Measurements from ENCODE around the gene DNER. TPM values are rescaled to one million over a fixed set of nuclear protein-coding genes. Genes with fewer than 3 reads are reported as not detected.
"Not testable (repeated sequence)": the region's sequence is repeated elsewhere in the genome, so short reads cannot be mapped to it uniquely, and the experiment has no call there.

Gene DNER
- total and polyA plus RNA-seq, 10 of the 15 experiments (the other 5 are each of a cell fraction or from before 2014, with no cell fraction given), result 0.04 to 0.08 (median 0.07) TPM; not detected in 7

DNA sequence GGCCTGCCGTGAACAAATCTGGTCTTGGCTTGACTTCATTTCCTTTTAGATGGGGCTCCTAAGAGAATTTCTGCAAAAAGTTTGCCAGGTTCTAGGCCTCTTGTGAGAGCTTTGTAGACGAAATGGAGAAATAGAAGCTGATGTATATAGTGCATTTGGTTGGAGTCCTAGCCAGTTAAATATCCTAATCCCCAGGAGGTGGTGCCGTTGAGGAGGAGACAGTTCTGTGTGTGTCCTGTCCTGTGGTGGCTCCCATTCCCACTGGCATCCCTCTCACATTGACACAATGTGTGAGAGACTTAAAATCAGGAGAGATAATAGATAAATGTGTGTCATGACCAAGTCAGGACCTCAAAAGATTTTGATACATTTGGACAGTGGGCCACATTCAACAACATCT is 34.6 kb upstream of the DNER start:
- POLR2A ChIA-PET, result interaction anchor here (0.7 kb wide), 1 partner anchor 364 kb away, joined by 4 read pairs; no protein-coding TSS in a partner anchor
- TF ChIP-seq, protein P1, sequence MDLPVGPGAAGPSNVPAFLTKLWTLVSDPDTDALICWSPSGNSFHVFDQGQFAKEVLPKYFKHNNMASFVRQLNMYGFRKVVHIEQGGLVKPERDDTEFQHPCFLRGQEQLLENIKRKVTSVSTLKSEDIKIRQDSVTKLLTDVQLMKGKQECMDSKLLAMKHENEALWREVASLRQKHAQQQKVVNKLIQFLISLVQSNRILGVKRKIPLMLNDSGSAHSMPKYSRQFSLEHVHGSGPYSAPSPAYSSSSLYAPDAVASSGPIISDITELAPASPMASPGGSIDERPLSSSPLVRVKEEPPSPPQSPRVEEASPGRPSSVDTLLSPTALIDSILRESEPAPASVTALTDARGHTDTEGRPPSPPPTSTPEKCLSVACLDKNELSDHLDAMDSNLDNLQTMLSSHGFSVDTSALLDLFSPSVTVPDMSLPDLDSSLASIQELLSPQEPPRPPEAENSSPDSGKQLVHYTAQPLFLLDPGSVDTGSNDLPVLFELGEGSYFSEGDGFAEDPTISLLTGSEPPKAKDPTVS (IDR thresholded peaks at IDR 0.05; ENCODE audit: low read depth, low read length), result no peak
- TF ChIP-seq, protein P2, sequence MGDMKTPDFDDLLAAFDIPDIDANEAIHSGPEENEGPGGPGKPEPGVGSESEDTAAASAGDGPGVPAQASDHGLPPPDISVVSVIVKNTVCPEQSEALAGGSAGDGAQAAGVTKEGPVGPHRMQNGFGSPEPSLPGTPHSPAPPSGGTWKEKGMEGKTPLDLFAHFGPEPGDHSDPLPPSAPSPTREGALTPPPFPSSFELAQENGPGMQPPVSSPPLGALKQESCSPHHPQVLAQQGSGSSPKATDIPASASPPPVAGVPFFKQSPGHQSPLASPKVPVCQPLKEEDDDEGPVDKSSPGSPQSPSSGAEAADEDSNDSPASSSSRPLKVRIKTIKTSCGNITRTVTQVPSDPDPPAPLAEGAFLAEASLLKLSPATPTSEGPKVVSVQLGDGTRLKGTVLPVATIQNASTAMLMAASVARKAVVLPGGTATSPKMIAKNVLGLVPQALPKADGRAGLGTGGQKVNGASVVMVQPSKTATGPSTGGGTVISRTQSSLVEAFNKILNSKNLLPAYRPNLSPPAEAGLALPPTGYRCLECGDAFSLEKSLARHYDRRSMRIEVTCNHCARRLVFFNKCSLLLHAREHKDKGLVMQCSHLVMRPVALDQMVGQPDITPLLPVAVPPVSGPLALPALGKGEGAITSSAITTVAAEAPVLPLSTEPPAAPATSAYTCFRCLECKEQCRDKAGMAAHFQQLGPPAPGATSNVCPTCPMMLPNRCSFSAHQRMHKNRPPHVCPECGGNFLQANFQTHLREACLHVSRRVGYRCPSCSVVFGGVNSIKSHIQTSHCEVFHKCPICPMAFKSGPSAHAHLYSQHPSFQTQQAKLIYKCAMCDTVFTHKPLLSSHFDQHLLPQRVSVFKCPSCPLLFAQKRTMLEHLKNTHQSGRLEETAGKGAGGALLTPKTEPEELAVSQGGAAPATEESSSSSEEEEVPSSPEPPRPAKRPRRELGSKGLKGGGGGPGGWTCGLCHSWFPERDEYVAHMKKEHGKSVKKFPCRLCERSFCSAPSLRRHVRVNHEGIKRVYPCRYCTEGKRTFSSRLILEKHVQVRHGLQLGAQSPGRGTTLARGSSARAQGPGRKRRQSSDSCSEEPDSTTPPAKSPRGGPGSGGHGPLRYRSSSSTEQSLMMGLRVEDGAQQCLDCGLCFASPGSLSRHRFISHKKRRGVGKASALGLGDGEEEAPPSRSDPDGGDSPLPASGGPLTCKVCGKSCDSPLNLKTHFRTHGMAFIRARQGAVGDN (IDR thresholded peaks at IDR 0.05), result no peak
- TF ChIP-seq ZBED1 (IDR thresholded peaks at IDR 0.05; ENCODE audit: borderline replicate concordance), result no peak
- CTCF ChIA-PET, result no interaction called here

DNA sequence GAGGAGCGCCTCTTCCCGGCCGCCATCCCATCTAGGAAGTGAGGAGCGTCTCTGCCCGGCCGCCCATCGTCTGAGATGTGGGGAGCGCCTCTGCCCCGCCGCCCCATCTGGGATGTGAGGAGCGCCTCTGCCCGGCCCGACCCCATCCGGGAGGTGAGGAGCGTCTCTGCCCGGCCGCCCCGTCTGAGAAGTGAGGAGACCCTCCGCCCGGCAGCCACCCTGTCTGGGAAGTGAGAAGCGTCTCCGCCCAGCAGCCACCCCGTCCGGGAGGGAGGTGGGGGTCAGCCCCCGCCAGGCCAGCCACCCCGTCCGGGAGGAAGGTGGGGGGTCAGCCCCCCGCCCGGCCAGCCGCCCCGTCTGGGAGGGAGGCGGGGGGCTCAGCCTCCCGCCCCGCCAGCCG is 28.3 kb upstream of the DNER start:
- H3K27ac ChIP-seq (ENCODE audit: control insufficient read depth, insufficient read depth); H2AFZ ChIP-seq (ENCODE audit: control insufficient read depth, low read depth, low read length); H3K36me3 ChIP-seq (ENCODE audit: control insufficient read depth in 2 of 2, insufficient read depth in 2 of 2, low read length in 1 of 2); CTCF ChIA-PET; RAD21 ChIA-PET (ENCODE audit: unreplicated experiment); intact Hi-C loops (cut with micrococcal nuclease; ENCODE audit: unreplicated experiment); DNase-seq (ENCODE audit: low read depth, low spot score); ATAC-seq; SMC1A ChIA-PET (ENCODE audit: uncharacterized antibody, unreplicated experiment); POLR2A ChIA-PET; H3K9ac ChIP-seq (ENCODE audit: control insufficient read depth, insufficient read depth, low read length); H3K27me3 ChIP-seq (replicated peaks in 1 of 2; ENCODE audit: control insufficient read depth in 2 of 2, insufficient read depth in 2 of 2, low read length in 1 of 2); H3K9me3 ChIP-seq (replicated peaks; ENCODE audit: control insufficient read depth, insufficient read depth, low read length); H3K4me1 ChIP-seq (ENCODE audit: control insufficient read depth, insufficient read depth, low read length); H3K4me3 ChIP-seq; in situ Hi-C loops (cut with MboI); H3K4me2 ChIP-seq (ENCODE audit: control insufficient read depth, insufficient read depth); FAIRE-seq; H3K79me2 ChIP-seq (ENCODE audit: control insufficient read depth, insufficient read depth, low read length); H4K20me1 ChIP-seq (ENCODE audit: control insufficient read depth, insufficient read depth); BruUV-seq (replicated peaks): not testable (repeated sequence)
- WGBS (ENCODE audit: insufficient coverage, insufficient replicate concordance, low lambda C conversion rate, missing lambda C conversion rate), result 90% methylated on average over 2 of the region's 35 CpGs

More for the DNA sequence above, 34.6 kb upstream of the DNER start:
- ChIA-PET RAD21 (ENCODE audit: unreplicated experiment) (interaction anchor here (0.6 kb wide), 1 partner anchor 31 kb away, joined by 3 read pairs; no protein-coding TSS in a partner anchor), SMC1A (ENCODE audit: uncharacterized antibody, unreplicated experiment) (interaction anchor here (1.2 kb wide), 1 partner anchor 319 kb away, joined by 4 read pairs; no protein-coding TSS in a partner anchor)
- H2AFZ ChIP-seq (ENCODE audit: control insufficient read depth, low read depth, low read length), result no peak overlapping the region
- no peaks in the 10 kb centered on the region for H3K4me1 ChIP-seq (ENCODE audit: control insufficient read depth, insufficient read depth, low read length)
- no peaks in the 10 kb centered on the region for H3K36me3 ChIP-seq (ENCODE audit: control insufficient read depth in 2 of 2, insufficient read depth in 2 of 2, low read length in 1 of 2)
- intact Hi-C loops (cut with micrococcal nuclease; ENCODE audit: unreplicated experiment) (no loop called here), in situ Hi-C loops (cut with MboI) (no loop called here)
- no peak for DNase-seq (ENCODE audit: low read depth, low spot score)
- H3K79me2 ChIP-seq (ENCODE audit: control insufficient read depth, insufficient read depth, low read length), result no peaks in the 10 kb centered on the region
- BruUV-seq (replicated peaks), result no TSS peak
- no peak overlapping the region for H3K27ac ChIP-seq (ENCODE audit: control insufficient read depth, insufficient read depth)
- no peaks in the 10 kb centered on the region; the same call in 2 of the 3 replicates for H3K9me3 ChIP-seq (replicated peaks; ENCODE audit: control insufficient read depth, insufficient read depth, low read length)
- no peaks in the 10 kb centered on the region for H4K20me1 ChIP-seq (ENCODE audit: control insufficient read depth, insufficient read depth)
- ATAC-seq, result no peak
- H3K27me3 ChIP-seq (replicated peaks in 1 of 2; ENCODE audit: control insufficient read depth in 2 of 2, insufficient read depth in 2 of 2, low read length in 1 of 2), result no peaks in the 10 kb centered on the region
- 75% methylated on average over 3 of the region's 3 CpGs for WGBS (ENCODE audit: insufficient coverage, insufficient replicate concordance, low lambda C conversion rate, missing lambda C conversion rate)
- no peak overlapping the region for H3K4me3 ChIP-seq
- FAIRE-seq, result no peak
- no peak overlapping the region for H3K4me2 ChIP-seq (ENCODE audit: control insufficient read depth, insufficient read depth)
- H3K9ac ChIP-seq (ENCODE audit: control insufficient read depth, insufficient read depth, low read length), result no peak overlapping the region
